ENCODE results near the gene XDH. TPM values are rescaled to one million over a fixed set of nuclear protein-coding genes. Genes with fewer than 3 reads are reported as not detected.

The XDH gene
- total and polyA plus RNA-seq, 2 experiments from 2014 or later, result 1.8 to 2.4 TPM

- Histone ChIP-seq H3K9ac (no peak overlapping the region), H3K9me2 (ENCODE audit: insufficient read depth) (no peaks in the 10 kb centered on the region), H3K79me2 (ENCODE audit: insufficient read depth) (no peaks in the 10 kb centered on the region), H3K4me1 (ENCODE audit: insufficient read depth) (peaks cover 45% of the 10 kb centered on the region), H4K20me1 (ENCODE audit: insufficient read depth) (no peaks in the 10 kb centered on the region), H3K36me3 (ENCODE audit: low read depth) (no peaks in the 10 kb centered on the region), H3K27me3 (replicated peaks; ENCODE audit: insufficient read depth) (no peaks in the 10 kb centered on the region), H3K9me3 (ENCODE audit: low read depth) (peaks cover under 1% of the 10 kb centered on the region), H3K27ac (no peak overlapping the region), H3K4me3 (no peak overlapping the region), H2AFZ (no peak overlapping the region), H3K4me2 (ENCODE audit: unreplicated experiment) (no peak overlapping the region), H3F3A (ENCODE audit: insufficient read depth) (peaks cover 9% of the 10 kb centered on the region)
- in situ Hi-C loops (cut with MboI), result no loop called here
- WGBS, 2 experiments (ENCODE audit: low coverage in 1 of 2, low lambda C conversion rate in 2 of 2, missing lambda C conversion rate in 2 of 2), result 77 to 82% methylated on average over 5 of the region's 5 CpGs
- no peak for DNase-seq
- TF ChIP-seq EZH2 (IDR thresholded peaks at IDR 0.05; ENCODE audit: insufficient read depth, poor library complexity, severe bottlenecking) (no peak), EZH2phosphoT487 (IDR thresholded peaks at IDR 0.05; ENCODE audit: insufficient read depth, low read depth) (no peak)
These were observed 536 bp downstream of the XDH start for GRCh38 chr2:31413862-31414550.

GRCh38 chr2:31413025-31413424, 1.5 kb downstream of the XDH start:
- Histone ChIP-seq H4K20me1 (ENCODE audit: insufficient read depth) (no peaks in the 10 kb centered on the region), H3K9ac (no peak overlapping the region), H3K4me1 (ENCODE audit: insufficient read depth) (peaks cover 45% of the 10 kb centered on the region), H3K9me2 (ENCODE audit: insufficient read depth) (no peaks in the 10 kb centered on the region), H3K4me3 (peak overlapping the region; percentile 36; the same call in 1 of the 2 replicates), H2AFZ (no peak overlapping the region), H3K36me3 (ENCODE audit: low read depth) (no peaks in the 10 kb centered on the region), H3K27ac (no peak overlapping the region), H3F3A (ENCODE audit: insufficient read depth) (peaks cover 9% of the 10 kb centered on the region), H3K27me3 (replicated peaks; ENCODE audit: insufficient read depth) (no peaks in the 10 kb centered on the region), H3K9me3 (ENCODE audit: low read depth) (no peaks in the 10 kb centered on the region), H3K79me2 (ENCODE audit: insufficient read depth) (no peaks in the 10 kb centered on the region), H3K4me2 (ENCODE audit: unreplicated experiment) (peak overlapping the region; percentile 38)
- DNase-seq, result peak; percentile 67
- in situ Hi-C loops (cut with MboI), result no loop called here
- TF ChIP-seq EZH2phosphoT487 (IDR thresholded peaks at IDR 0.05; ENCODE audit: insufficient read depth, low read depth), result no peak
- no peak for TF ChIP-seq EZH2 (IDR thresholded peaks at IDR 0.05; ENCODE audit: insufficient read depth, poor library complexity, severe bottlenecking)
- 11 to 17% methylated on average over 1 of the region's 1 CpG for whole genome bisulfite sequencing, 2 experiments (ENCODE audit: low coverage in 1 of 2, low lambda C conversion rate in 2 of 2, missing lambda C conversion rate in 2 of 2)

DNA sequence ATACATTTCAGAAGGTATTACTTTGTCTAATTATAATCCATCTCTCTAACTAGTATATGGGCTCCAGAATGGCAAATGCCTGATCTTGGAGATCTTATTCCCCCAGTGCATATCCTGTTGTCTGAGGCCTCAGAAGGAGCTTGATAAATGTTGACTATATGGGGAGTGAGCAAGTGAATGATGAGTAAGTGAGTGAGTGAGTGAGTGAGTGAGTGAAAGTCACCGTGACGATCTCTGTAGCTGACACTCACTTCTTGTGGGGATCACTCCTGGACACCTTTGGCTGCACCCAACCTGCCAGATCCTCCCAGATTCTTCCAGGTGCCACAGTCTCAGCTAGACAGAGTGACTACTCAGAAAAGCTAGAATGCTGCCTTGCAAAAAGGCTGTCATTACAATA, 2.8 kb downstream of the XDH start:
- no peak overlapping the region for H3K9ac ChIP-seq
- in situ Hi-C loops (cut with MboI), result no loop called here
- H3K79me2 ChIP-seq (ENCODE audit: insufficient read depth), result no peaks in the 10 kb centered on the region
- TF ChIP-seq EZH2 (IDR thresholded peaks at IDR 0.05; ENCODE audit: insufficient read depth, poor library complexity, severe bottlenecking) (no peak), EZH2phosphoT487 (IDR thresholded peaks at IDR 0.05; ENCODE audit: insufficient read depth, low read depth) (no peak)
- no peak overlapping the region for H3K4me2 ChIP-seq (ENCODE audit: unreplicated experiment)
- no peak overlapping the region for H2AFZ ChIP-seq
- no peak overlapping the region for H3K4me3 ChIP-seq
- H3K27ac ChIP-seq, result no peak overlapping the region
- no peaks in the 10 kb centered on the region for H4K20me1 ChIP-seq (ENCODE audit: insufficient read depth)
- 15 to 20% methylated on average over 2 of the region's 2 CpGs for whole genome bisulfite sequencing, 2 experiments (ENCODE audit: low coverage in 1 of 2, low lambda C conversion rate in 2 of 2, missing lambda C conversion rate in 2 of 2)
- no peaks in the 10 kb centered on the region for H3K27me3 ChIP-seq (replicated peaks; ENCODE audit: insufficient read depth)
- H3K4me1 ChIP-seq (ENCODE audit: insufficient read depth), result peaks cover 43% of the 10 kb centered on the region
- no peaks in the 10 kb centered on the region for H3K36me3 ChIP-seq (ENCODE audit: low read depth)
- no peak for DNase-seq
- H3F3A ChIP-seq (ENCODE audit: insufficient read depth), result peaks cover 9% of the 10 kb centered on the region
- H3K9me2 ChIP-seq (ENCODE audit: insufficient read depth), result no peaks in the 10 kb centered on the region
- no peaks in the 10 kb centered on the region for H3K9me3 ChIP-seq (ENCODE audit: low read depth)

DNA sequence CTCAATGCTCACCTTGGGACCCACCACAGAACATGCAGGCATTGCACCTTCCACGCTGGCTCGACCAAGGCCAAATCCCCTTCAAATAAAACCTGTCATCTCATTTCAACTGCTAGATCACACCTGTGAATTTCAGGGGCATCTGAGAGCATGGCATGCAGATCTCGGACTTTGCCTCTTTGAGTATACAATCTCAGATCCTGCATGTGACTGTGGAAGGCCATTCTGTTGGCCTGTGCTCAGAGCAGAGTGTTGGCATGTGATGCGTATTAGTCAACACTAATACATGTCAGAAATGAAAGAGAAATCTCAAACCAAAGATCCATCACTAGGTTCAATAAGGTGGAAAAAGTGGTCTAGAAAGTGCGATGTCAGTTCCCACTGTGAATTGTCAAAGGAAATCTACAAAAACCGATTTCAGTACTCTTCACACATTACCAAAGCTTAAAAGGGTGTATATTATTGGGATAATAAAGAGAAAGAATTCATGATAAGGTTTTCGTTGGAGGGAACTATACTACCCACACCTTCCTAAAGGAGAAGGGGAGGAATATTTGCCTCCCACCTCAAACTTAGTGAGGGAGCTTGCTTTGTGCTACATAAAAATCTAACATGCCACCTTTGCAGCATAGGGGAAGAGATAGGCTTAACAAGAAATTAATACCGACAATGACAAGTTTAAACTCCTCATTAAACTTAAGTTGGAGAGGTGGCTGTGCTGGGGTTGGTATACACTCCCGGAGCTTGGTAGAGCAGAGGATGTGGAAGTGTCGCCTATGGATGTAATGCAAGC, 7.8 kb downstream of the XDH start:
- Histone ChIP-seq H2AFZ (no peak overlapping the region), H3K9ac (no peak overlapping the region), H3K36me3 (ENCODE audit: low read depth) (no peaks in the 10 kb centered on the region), H3K27ac (no peak overlapping the region), H3K4me1 (ENCODE audit: insufficient read depth) (peaks cover 15% of the 10 kb centered on the region), H3K9me3 (ENCODE audit: low read depth) (no peaks in the 10 kb centered on the region), H4K20me1 (ENCODE audit: insufficient read depth) (no peaks in the 10 kb centered on the region), H3K4me3 (no peak overlapping the region), H3K9me2 (ENCODE audit: insufficient read depth) (no peaks in the 10 kb centered on the region), H3K27me3 (replicated peaks; ENCODE audit: insufficient read depth) (no peaks in the 10 kb centered on the region), H3K79me2 (ENCODE audit: insufficient read depth) (no peaks in the 10 kb centered on the region), H3K4me2 (ENCODE audit: unreplicated experiment) (no peak overlapping the region), H3F3A (ENCODE audit: insufficient read depth) (peaks cover 6% of the 10 kb centered on the region)
- in situ Hi-C loops (cut with MboI), result no loop called here
- no peak for DNase-seq
- 90 to 95% methylated on average over 10 of the region's 10 CpGs for WGBS, 2 experiments (ENCODE audit: low coverage in 1 of 2, low lambda C conversion rate in 2 of 2, missing lambda C conversion rate in 2 of 2)
- TF ChIP-seq EZH2phosphoT487 (IDR thresholded peaks at IDR 0.05; ENCODE audit: insufficient read depth, low read depth), result no peak
- TF ChIP-seq EZH2 (IDR thresholded peaks at IDR 0.05; ENCODE audit: insufficient read depth, poor library complexity, severe bottlenecking), result no peak

All from GM23248 (cell line).